Lung (tissue), 12 donors: ENCODE data around the gene CPZ. TPM values are rescaled to one million over a fixed set of nuclear protein-coding genes. Genes with fewer than 3 reads are reported as not detected.

Experiments
- ATAC-seq: fragments of 200-7000 bp; cut with Tn5 transposase; one replicate; pipeline ENCODE4 v1.9.1; 2020; ENCODE audit warnings: moderate number of reproducible peaks; ENCODE audit not compliant: insufficient read depth, low FRiP score
- DNase-seq, 3 donors: peaks; one replicate each; pipeline ENCODE4 v3.0.0-alpha.2; 2013 to 2017
- H3K27ac ChIP-seq, 2 donors: one replicate each; pipeline ENCODE4 v1.5.1; 2013; ENCODE audit warnings: mild to moderate bottlenecking in 2 of 2, moderate library complexity in 2 of 2, control low read depth in 1 of 2, inconsistent platforms in 1 of 2, low read depth in 1 of 2, low read length in 1 of 2
- H3K27me3 ChIP-seq, 3 donors: one replicate each; pipeline ENCODE4 v1.5.1; 2013; ENCODE audit warnings: low read length in 2 of 3; ENCODE audit not compliant: control insufficient read depth in 3 of 3, insufficient read depth in 3 of 3
- H3K36me3 ChIP-seq, 4 donors: one replicate each; pipeline ENCODE4 v1.5.1; 2013; ENCODE audit warnings: low read length in 4 of 4, mild to moderate bottlenecking in 1 of 4, moderate library complexity in 1 of 4; ENCODE audit not compliant: control insufficient read depth in 4 of 4, insufficient read depth in 4 of 4
- H3K4me1 ChIP-seq, 5 donors: one replicate each; pipeline ENCODE4 v1.5.1; 2013; ENCODE audit warnings: low read length in 5 of 5, mild to moderate bottlenecking in 2 of 5, moderate library complexity in 1 of 5; ENCODE audit not compliant: control insufficient read depth in 5 of 5, insufficient read depth in 5 of 5
- H3K4me3 ChIP-seq: one replicate; pipeline ENCODE4 v1.5.1; 2013; ENCODE audit warnings: mild to moderate bottlenecking, control low read depth, moderate library complexity
- H3K9ac ChIP-seq, 2 donors: one replicate each; pipeline ENCODE4 v1.5.1; 2013; ENCODE audit warnings: low read length in 2 of 2, control low read depth in 1 of 2; ENCODE audit not compliant: insufficient read depth in 1 of 2
- H3K9me3 ChIP-seq, 4 donors: one replicate each; pipeline ENCODE4 v1.5.1; 2013; ENCODE audit warnings: low read length in 3 of 4, mild to moderate bottlenecking in 1 of 4, moderate library complexity in 1 of 4; ENCODE audit not compliant: control insufficient read depth in 4 of 4, insufficient read depth in 3 of 4
- WGBS, 2 donors: extraction: QIAGEN DNeasy Blood & Tissue Kit; methylation state at CpG; one replicate each; pipeline ENCODE4 v1.1.7; 2013; 5-methylcytosine and 5-hydroxymethylcytosine counted together
- polyA plus RNA-seq, 2 donors: library from polyadenylated mRNA; stranded (reverse); fragments of 200-250 nt; gene quantifications; one replicate each; pipeline ENCODE4 v1.2.1, GENCODE V29; 2013
- total RNA-seq, 2 donors: library from RNA; depleted of rRNA in 1 of 2; stranded (reverse); fragments of >200 nt in 1 of 2; gene quantifications; one replicate each; pipeline ENCODE4 v1.2.1, GENCODE V29; 2014 to 2021
- TF ChIP-seq, protein P1 (sequence below): IDR thresholded peaks from 2 replicates; pipeline ENCODE4 v1.5.1; 2012; ENCODE audit warnings: mild to moderate bottlenecking; ENCODE audit errors: control extremely low read depth, extremely low read depth
- donor health status: control.
- donor health status: control.
- donor health status: Bipolar disorder and iron deficiency.
- donor health status: healthy.
- donor health status: DM: yes; HTN: yes; CAD: no.

CPZ gene
- total and polyA plus RNA-seq, 4 donors, result 1.4 to 5.5 (median 2.7) TPM

DNA sequence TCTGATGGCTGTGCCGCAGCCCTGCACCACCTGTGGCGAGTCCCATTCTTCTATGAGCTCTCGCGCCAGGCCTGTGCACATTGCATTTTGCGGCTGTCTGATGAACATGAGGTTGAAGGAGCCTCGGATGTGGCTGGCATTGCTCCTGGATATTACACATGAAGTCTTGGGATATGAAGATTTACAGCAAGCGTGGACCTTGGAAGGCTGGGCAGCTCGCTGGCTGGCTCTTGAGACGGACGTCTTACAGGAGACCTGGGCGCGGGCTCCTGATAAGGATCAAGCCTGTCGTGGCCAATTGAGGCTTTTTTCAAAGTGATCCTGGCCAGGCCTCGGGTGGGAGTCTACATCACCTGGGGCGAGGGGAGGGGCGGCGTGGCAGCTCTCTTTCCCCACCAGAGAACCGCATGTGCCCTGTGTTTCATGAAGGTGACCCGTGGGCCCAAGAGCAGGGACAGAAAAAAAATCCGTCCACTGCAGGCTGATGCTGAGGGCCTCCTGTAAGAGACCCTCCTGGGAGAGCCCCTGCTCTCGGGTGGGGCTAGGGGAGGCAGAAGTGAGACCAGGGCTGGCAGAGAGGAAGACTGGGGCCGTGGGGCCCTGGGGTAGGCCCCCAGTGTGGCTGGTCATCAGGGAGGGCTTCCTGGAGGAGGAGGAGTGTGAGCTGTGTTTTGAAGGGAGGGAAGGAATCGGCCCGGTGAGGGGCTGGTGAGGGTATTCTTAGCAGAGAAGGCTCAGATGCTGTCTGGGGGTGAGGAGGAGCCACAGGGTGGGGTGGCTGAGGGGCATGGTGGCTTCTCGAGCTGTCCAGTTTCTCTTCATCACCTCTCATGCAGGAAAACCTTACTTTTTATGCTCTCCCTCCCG is 23.6 kb downstream of the CPZ start:
- no peak overlapping the region for H3K9ac ChIP-seq
- DNase-seq (no peak), ATAC-seq (no peak)
- no peak overlapping the region for H3K4me3 ChIP-seq
- H3K27me3 ChIP-seq, result no peaks in the 10 kb centered on the region
- TF ChIP-seq, protein P1, sequence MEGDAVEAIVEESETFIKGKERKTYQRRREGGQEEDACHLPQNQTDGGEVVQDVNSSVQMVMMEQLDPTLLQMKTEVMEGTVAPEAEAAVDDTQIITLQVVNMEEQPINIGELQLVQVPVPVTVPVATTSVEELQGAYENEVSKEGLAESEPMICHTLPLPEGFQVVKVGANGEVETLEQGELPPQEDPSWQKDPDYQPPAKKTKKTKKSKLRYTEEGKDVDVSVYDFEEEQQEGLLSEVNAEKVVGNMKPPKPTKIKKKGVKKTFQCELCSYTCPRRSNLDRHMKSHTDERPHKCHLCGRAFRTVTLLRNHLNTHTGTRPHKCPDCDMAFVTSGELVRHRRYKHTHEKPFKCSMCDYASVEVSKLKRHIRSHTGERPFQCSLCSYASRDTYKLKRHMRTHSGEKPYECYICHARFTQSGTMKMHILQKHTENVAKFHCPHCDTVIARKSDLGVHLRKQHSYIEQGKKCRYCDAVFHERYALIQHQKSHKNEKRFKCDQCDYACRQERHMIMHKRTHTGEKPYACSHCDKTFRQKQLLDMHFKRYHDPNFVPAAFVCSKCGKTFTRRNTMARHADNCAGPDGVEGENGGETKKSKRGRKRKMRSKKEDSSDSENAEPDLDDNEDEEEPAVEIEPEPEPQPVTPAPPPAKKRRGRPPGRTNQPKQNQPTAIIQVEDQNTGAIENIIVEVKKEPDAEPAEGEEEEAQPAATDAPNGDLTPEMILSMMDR, result no peak
- no peaks in the 10 kb centered on the region for H3K9me3 ChIP-seq
- H3K4me1 ChIP-seq, result peaks cover 0 to 2% (median 0%) of the 10 kb centered on the region in 5 donors
- H3K36me3 ChIP-seq, result no peaks in the 10 kb centered on the region
- WGBS, 2 donors, result 75 to 87% methylated on average over 26 of the region's 26 CpGs
- H3K27ac ChIP-seq, result no peak overlapping the region

DNA sequence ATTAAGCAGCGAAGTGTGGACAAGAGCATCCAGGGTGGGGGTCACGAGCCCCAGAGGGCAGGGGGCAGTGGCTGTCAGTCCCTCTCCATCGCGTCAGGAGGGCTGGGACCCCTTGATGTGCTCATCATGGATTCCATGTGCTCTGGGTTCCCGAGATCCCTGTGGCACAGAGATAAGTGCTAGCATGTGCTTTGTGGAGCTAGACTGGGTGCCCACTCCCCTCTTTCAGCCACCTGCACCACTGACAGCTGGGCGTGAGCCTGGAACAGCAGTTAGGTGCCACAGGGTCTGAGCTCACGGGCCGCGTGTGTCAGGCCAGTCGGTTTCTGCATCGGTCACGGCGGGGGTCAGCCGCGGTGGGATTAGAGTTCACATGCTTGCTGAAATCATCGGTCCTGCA is 24.3 kb downstream of the CPZ start:
- Histone ChIP-seq H3K27ac (no peak overlapping the region), H3K9me3 (no peaks in the 10 kb centered on the region), H3K36me3 (no peaks in the 10 kb centered on the region), H3K27me3 (no peaks in the 10 kb centered on the region), H3K4me3 (no peak overlapping the region), H3K4me1 (no peaks in the 10 kb centered on the region), H3K9ac (no peak overlapping the region)
- DNase-seq, result no peak
- no peak for ATAC-seq
- 78 to 87% methylated on average over 16 of the region's 16 CpGs for WGBS, 2 donors
- TF ChIP-seq, protein P1, result no peak

DNA sequence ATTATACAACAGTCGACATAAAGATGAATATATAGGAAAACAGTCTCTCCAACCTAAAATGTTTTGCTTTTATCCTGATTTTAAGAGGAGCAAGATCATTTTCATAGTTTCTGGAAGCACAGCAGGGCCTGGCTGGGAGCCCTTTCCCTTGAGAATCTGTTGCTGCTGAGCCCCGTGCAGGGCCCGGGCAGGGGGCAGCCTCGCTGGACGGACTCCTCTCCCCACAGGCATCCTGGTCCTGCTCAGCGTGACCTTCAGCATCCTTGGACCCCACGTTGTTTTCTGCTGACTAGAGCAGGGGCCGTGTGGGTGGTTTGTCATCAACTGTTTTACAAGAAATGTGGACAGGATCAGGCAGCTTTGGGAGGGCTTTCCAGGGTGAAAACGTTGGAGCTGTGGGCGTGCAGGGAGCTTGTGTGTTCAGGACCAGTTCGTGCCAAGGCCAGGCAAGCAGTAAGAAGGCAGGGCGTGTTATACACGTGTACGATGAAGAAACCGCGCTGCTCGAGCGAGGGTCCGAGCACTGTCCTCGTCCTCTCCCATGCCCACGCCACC is 25.0 kb downstream of the CPZ start:
- ATAC-seq, result no peak
- H3K4me1 ChIP-seq, result no peaks in the 10 kb centered on the region
- DNase-seq, result no peak
- H3K4me3 ChIP-seq, result no peak overlapping the region
- H3K36me3 ChIP-seq, result no peaks in the 10 kb centered on the region
- no peak overlapping the region for H3K9ac ChIP-seq
- TF ChIP-seq, protein P1, result no peak
- no peaks in the 10 kb centered on the region for H3K9me3 ChIP-seq
- no peaks in the 10 kb centered on the region for H3K27me3 ChIP-seq
- no peak overlapping the region for H3K27ac ChIP-seq
- WGBS, 2 donors, result 77 to 83% methylated on average over 21 of the region's 21 CpGs
